HepG2 (cell line): Measurements from ENCODE around the gene CCNF. TPM values are rescaled to one million over a fixed set of nuclear protein-coding genes. Genes with fewer than 3 reads are reported as not detected.

Experiments
- AHDC1 ChIP-seq: sonication (generic); formaldehyde crosslinking; IDR thresholded peaks from 2 replicates; pipeline ENCODE4 v1.5.1; 2020; ENCODE audit warnings: mild to moderate bottlenecking, missing genetic modification reagents, borderline replicate concordance
- DPF2 ChIP-seq: sonication (generic); formaldehyde crosslinking; IDR thresholded peaks from 2 replicates; pipeline ENCODE4 v1.4.0; 2020; ENCODE audit warnings: mild to moderate bottlenecking, low read depth, missing genetic modification reagents, borderline replicate concordance
- ETV6 ChIP-seq: sonication (generic); formaldehyde crosslinking; conservative IDR thresholded peaks from 2 replicates; pipeline ENCODE4 v1.4.0; 2020; ENCODE audit warnings: missing genetic modification reagents
- HMG20A ChIP-seq: IDR thresholded peaks from 2 replicates; pipeline ENCODE4 v1.6.1; 2016; ENCODE audit warnings: borderline replicate concordance
- MEF2D ChIP-seq: sonication (generic); formaldehyde crosslinking; IDR thresholded peaks from 2 replicates; pipeline ENCODE4 v1.5.1; 2020; ENCODE audit warnings: mild to moderate bottlenecking, missing genetic modification reagents
- MLLT10 ChIP-seq: sonication (generic); formaldehyde crosslinking; IDR thresholded peaks from 2 replicates; pipeline ENCODE4 v1.4.0; 2020; ENCODE audit warnings: missing genetic modification reagents
- THAP11 ChIP-seq: IDR thresholded peaks from 2 replicates; pipeline ENCODE4 v1.6.1; 2016; ENCODE audit warnings: missing biosample characterization, missing genetic modification reagents
- U2AF2 ChIP-seq: fragments of 200-400 bp; formaldehyde crosslinking; IDR thresholded peaks from 2 replicates; pipeline ENCODE4 v1.6.1; 2017; ENCODE audit warnings: low read depth, mild to moderate bottlenecking, low read length
- ZFP90 ChIP-seq: sonication (generic); formaldehyde crosslinking; IDR thresholded peaks from 2 replicates; pipeline ENCODE4 v1.8.0; 2022; ENCODE audit warnings: missing genetic modification reagents, mild to moderate bottlenecking, inconsistent platforms, borderline replicate concordance
- ZHX1 ChIP-seq: sonication (generic); formaldehyde crosslinking; IDR thresholded peaks from 2 replicates; pipeline ENCODE4 v1.8.1; 2022; ENCODE audit warnings: low read depth, mild to moderate bottlenecking, missing genetic modification reagents
- ZMYM4 ChIP-seq: sonication (generic); formaldehyde crosslinking; IDR thresholded peaks from 2 replicates; pipeline ENCODE4 v1.8.1; 2023; ENCODE audit warnings: mild to moderate bottlenecking, missing genetic modification reagents
- ZNF660 ChIP-seq: sonication (generic); formaldehyde crosslinking; IDR thresholded peaks from 2 replicates; pipeline ENCODE4 v1.5.1; 2020; ENCODE audit warnings: mild to moderate bottlenecking, low read depth, missing genetic modification reagents, borderline replicate concordance
- polyA plus RNA-seq, 8 experiments: library from polyadenylated mRNA; depleted of rRNA in 3 of 8; stranded (reverse) in 7 of 8; unstranded in 1 of 8; fragments of >200 nt; fragmentation: Illumina TruSeq in 4 of 8; extraction: Trizol in 4 of 8; gene quantifications; 2 replicates each; pipeline versions ENCODE4 v1.2.1 to v1.2.3, GENCODE V29; 2011 to 2016; ENCODE audit warnings: low read depth in 4 of 8, missing spikeins in 1 of 8, mixed read lengths in 1 of 8; ENCODE audit not compliant: insufficient read depth in 1 of 8
- total RNA-seq, 5 experiments: library from RNA; depleted of rRNA; stranded (reverse); fragments of >200 nt; fragmentation: Illumina TruSeq; extraction: Trizol; gene quantifications; 2 replicates each; pipeline ENCODE4 v1.2.3, GENCODE V29; 2016; ENCODE audit warnings: low read depth in 1 of 5
- TF ChIP-seq, protein P1 (sequence below): IDR thresholded peaks from 2 replicates; pipeline ENCODE4 v1.6.1; 2016
- TF ChIP-seq, protein P2 (sequence below): IDR thresholded peaks from 2 replicates; pipeline ENCODE4 v1.6.1; 2016; ENCODE audit warnings: low read depth, control low read depth
- TF ChIP-seq, protein P3 (sequence below): sonication (generic); formaldehyde crosslinking; IDR thresholded peaks from 2 replicates; pipeline ENCODE4 v1.8.0; 2022; ENCODE audit warnings: mild to moderate bottlenecking, missing genetic modification reagents; ENCODE audit not compliant: insufficient replicate concordance

CCNF gene
- total and polyA plus RNA-seq, 2 of the 13 experiments (the other 11 are each of a cell fraction or from before 2014, with no cell fraction given) = 6.4 to 22.8 TPM

DNA sequence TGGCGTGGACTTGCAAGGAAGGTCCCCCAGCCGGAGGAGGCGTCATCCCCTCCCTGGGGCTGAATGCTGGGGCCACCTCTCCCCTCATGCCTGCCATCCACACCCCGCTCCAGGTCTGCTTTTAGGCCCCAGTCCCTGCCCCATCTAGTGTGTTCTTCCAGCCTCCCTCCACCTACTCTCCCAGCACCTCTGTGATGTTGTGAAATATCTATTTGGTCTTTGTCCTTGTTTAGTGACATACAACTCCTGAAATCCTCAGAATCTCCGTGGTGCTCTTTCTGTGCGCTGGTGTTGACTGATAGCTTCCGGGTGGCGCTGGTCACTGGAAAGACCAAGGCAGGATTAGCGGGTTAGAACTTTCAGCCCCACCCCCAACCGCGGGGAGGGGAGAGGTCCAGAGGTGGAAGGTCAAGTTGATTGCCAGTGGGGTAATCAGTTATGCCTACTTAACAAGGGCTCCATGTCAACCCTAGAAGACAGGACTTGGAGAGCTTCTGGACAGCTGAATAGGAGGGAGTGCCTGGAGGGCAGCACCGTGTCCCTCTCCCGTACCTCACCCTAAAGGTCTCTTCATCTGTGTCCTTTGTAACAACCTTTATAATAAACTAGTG is 55.8 kb downstream of the CCNF start (continued):
- TF ChIP-seq U2AF2 (no peak), HMG20A (CRISPR knock-in tag) (peak; percentile 59; the same call in 1 of the 2 replicates), MEF2D (CRISPR knock-in tag) (peak; percentile 82), THAP11 (peak; percentile 76), ZMYM4 (CRISPR knock-in tag) (0 out of 2 replicates have a peak, but pooled peaks have one; percentile 36), AHDC1 (CRISPR knock-in tag) (peak; percentile 65), ZHX1 (CRISPR knock-in tag) (no peak), MLLT10 (no peak), ETV6 (CRISPR knock-in tag) (0 out of 2 replicates have a peak, but pooled peaks have one; percentile 38), DPF2 (CRISPR knock-in tag) (peak; percentile 71; the same call in 1 of the 2 replicates), ZNF660 (no peak), ZFP90 (peak; percentile 56; the same call in 1 of the 2 replicates)
- TF ChIP-seq, protein P1, sequence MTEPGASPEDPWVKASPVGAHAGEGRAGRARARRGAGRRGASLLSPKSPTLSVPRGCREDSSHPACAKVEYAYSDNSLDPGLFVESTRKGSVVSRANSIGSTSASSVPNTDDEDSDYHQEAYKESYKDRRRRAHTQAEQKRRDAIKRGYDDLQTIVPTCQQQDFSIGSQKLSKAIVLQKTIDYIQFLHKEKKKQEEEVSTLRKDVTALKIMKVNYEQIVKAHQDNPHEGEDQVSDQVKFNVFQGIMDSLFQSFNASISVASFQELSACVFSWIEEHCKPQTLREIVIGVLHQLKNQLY (CRISPR knock-in tag) = 0 out of 2 replicates have a peak, but pooled peaks have one; percentile 27
- TF ChIP-seq, protein P2, sequence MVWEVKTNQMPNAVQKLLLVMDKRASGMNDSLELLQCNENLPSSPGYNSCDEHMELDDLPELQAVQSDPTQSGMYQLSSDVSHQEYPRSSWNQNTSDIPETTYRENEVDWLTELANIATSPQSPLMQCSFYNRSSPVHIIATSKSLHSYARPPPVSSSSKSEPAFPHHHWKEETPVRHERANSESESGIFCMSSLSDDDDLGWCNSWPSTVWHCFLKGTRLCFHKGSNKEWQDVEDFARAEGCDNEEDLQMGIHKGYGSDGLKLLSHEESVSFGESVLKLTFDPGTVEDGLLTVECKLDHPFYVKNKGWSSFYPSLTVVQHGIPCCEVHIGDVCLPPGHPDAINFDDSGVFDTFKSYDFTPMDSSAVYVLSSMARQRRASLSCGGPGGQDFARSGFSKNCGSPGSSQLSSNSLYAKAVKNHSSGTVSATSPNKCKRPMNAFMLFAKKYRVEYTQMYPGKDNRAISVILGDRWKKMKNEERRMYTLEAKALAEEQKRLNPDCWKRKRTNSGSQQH (CRISPR knock-in tag) = no peak
- TF ChIP-seq, protein P3, sequence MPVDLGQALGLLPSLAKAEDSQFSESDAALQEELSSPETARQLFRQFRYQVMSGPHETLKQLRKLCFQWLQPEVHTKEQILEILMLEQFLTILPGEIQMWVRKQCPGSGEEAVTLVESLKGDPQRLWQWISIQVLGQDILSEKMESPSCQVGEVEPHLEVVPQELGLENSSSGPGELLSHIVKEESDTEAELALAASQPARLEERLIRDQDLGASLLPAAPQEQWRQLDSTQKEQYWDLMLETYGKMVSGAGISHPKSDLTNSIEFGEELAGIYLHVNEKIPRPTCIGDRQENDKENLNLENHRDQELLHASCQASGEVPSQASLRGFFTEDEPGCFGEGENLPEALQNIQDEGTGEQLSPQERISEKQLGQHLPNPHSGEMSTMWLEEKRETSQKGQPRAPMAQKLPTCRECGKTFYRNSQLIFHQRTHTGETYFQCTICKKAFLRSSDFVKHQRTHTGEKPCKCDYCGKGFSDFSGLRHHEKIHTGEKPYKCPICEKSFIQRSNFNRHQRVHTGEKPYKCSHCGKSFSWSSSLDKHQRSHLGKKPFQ (CRISPR knock-in tag) = no peak
